ENCODE data around the gene RELCH. TPM values are rescaled to one million over a fixed set of nuclear protein-coding genes. Genes with fewer than 3 reads are reported as not detected.

RELCH gene
- total RNA-seq, 1 experiment from 2014 or later, result 19.5 TPM

- in situ Hi-C loops (cut with HindIII; ENCODE audit: low pct_unique_long_range_greater_than_20kb, low sequenced_read_pairs), result no loop called here
- no peaks in the 10 kb centered on the region for H3K4me1 ChIP-seq (ENCODE audit: control insufficient read depth, insufficient read depth, low read length)
- intact Hi-C loops (cut with micrococcal nuclease; ENCODE audit: unreplicated experiment), result no loop called here
- ChIA-PET CTCF (no interaction called here), POLR2A (no interaction called here)
- no TSS peak for BruUV-seq (replicated peaks)
- H3K9me3 ChIP-seq (ENCODE audit: control insufficient read depth, insufficient read depth, low read depth, low read length), result no peaks in the 10 kb centered on the region
- no peaks in the 10 kb centered on the region; the same call in 1 of the 2 replicates for H3K36me3 ChIP-seq (ENCODE audit: control insufficient read depth, insufficient read depth, low read length)
- H3K27ac ChIP-seq (ENCODE audit: low read length), result no peak overlapping the region
- no peak overlapping the region for H3K4me3 ChIP-seq (ENCODE audit: low read depth in 2 of 2, low read length in 2 of 2)
- TF ChIP-seq POLR2AphosphoS5 (IDR thresholded peaks at IDR 0.05; ENCODE audit: low read depth, low read length) (no peak), SIN3A (IDR thresholded peaks at IDR 0.05; ENCODE audit: borderline replicate concordance, insufficient read depth, low read depth, low read length) (no peak), CTCF (IDR thresholded peaks at IDR 0.05) (no peak), REST (IDR thresholded peaks at IDR 0.05; ENCODE audit: insufficient read depth in 1 of 2, low read depth in 2 of 2, low read length in 1 of 2) (no peak), TCF7L2 (IDR thresholded peaks at IDR 0.05; ENCODE audit: low read depth, low read length) (no peak)
- DNase-seq (ENCODE audit: low read depth, low spot score), result no peak
- no peak for ATAC-seq
- H3K27me3 ChIP-seq (ENCODE audit: control insufficient read depth, insufficient read depth, low read length), result no peaks in the 10 kb centered on the region
Observed at GRCh38 chr18:62245177-62245576, 58.1 kb downstream of the RELCH start.

GRCh38 chr18:62245699-62246098 is 58.6 kb downstream of the RELCH start:
- in situ Hi-C loops (cut with HindIII; ENCODE audit: low pct_unique_long_range_greater_than_20kb, low sequenced_read_pairs) (no loop called here), intact Hi-C loops (cut with micrococcal nuclease; ENCODE audit: unreplicated experiment) (no loop called here)
- POLR2A ChIA-PET, result no interaction called here
- no TSS peak for BruUV-seq (replicated peaks)
- Histone ChIP-seq H3K27ac (ENCODE audit: low read length) (no peak overlapping the region), H3K9me3 (ENCODE audit: control insufficient read depth, insufficient read depth, low read depth, low read length) (no peaks in the 10 kb centered on the region), H3K27me3 (ENCODE audit: control insufficient read depth, insufficient read depth, low read length) (no peaks in the 10 kb centered on the region), H3K36me3 (ENCODE audit: control insufficient read depth, insufficient read depth, low read length) (no peaks in the 10 kb centered on the region; the same call in 1 of the 2 replicates), H3K4me3 (ENCODE audit: low read depth in 2 of 2, low read length in 2 of 2) (no peak overlapping the region), H3K4me1 (ENCODE audit: control insufficient read depth, insufficient read depth, low read length) (no peaks in the 10 kb centered on the region)
- TF ChIP-seq POLR2AphosphoS5 (IDR thresholded peaks at IDR 0.05; ENCODE audit: low read depth, low read length), result no peak
- TF ChIP-seq SIN3A (IDR thresholded peaks at IDR 0.05; ENCODE audit: borderline replicate concordance, insufficient read depth, low read depth, low read length), result no peak
- TF ChIP-seq REST (IDR thresholded peaks at IDR 0.05; ENCODE audit: insufficient read depth in 1 of 2, low read depth in 2 of 2, low read length in 1 of 2), result no peak
- TF ChIP-seq CTCF (IDR thresholded peaks at IDR 0.05), result no peak
- no peak for TF ChIP-seq TCF7L2 (IDR thresholded peaks at IDR 0.05; ENCODE audit: low read depth, low read length)
- ATAC-seq (no peak), DNase-seq (ENCODE audit: low read depth, low spot score) (no peak)
- CTCF ChIA-PET, result interaction anchor here (0.6 kb wide), 1 partner anchor 51 kb away, joined by 5 read pairs; no protein-coding TSS in a partner anchor

All from Panc1 (cell line).